ENCODE results near the gene CAMKMT. TPM values are rescaled to one million over a fixed set of nuclear protein-coding genes. Genes with fewer than 3 reads are reported as not detected.
A peak's percentile ranks its signal among the peaks of the same experiment; 100 is the strongest.

CAMKMT gene
- total RNA-seq, 1 experiment from 2014 or later, result 4.6 TPM

DNA sequence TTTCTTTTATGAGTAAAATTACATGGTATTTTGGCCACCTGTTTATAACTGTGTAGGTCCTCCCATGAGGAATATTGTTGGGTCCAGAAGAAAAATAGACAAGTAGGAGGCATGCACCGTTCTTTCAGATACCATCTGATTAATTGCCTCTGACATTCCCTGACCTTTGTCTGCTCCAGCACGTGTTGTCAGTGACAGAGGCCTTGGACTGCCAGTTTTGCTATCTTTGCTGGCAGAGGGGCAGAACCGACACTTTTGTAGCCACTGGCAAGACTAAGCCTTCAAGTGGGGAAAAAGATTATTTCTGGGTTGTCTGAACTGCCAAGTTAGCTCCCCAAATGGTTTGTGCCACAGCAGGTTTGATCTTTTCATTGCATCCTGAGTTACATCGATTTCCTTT, 276.9 kb downstream of the CAMKMT start:
- DNase-seq (ENCODE audit: low read depth), result no peak

DNA sequence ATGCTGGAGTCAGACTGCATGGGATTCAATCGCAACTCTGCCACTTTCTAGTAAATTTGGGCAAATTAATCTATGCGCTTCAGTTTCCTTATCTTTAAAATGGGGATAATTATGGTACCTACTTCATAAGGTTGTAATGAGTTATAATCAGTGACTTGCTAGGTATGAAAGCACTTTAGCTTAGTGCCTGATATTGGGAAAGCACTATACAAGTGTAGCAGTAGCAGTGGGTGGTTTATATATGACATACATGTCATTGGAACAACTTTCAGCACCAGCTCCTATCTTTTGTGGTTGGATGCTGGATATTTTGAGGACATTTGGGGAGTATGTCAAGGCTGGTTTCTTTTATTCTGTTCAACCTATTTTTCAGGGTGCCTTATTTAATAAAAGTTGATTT, 277.7 kb downstream of the CAMKMT start:
- no peak for DNase-seq (ENCODE audit: low read depth)

DNA sequence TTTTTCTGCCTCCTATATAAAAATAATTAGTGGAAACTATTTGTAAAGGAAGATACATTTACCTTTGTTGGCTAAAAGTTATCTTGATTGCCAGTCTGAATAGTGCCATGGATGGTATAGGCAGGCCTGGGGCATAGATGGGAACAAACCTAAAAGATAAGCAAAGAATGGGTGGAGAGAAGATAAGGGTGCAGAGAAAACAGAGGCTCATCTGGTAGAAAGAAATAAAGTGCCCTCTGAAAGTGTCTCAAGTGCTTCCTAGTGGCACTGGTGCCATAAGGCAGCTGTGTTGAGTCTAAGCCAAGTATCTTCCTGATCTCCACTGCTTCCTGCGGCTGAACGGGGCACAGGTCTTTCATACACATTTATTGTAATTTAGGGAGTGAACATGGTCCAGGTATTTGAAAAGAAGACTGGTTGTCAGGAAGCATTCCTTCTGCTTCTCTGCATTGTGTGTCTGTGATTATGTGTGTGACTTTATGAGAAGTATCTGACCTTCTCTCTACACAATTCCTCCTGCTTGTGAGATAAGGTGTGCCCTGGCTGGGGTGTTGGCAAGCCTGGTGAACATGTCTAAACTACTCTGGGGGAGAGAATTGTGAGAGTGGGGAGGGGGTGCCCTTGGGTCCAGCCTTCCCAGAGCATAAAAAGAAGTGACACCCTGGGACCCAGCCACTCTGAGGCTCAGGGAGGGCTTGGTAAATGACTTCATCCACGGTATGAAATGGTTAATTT, 280.5 kb downstream of the CAMKMT start:
- DNase-seq (ENCODE audit: low read depth), result no peak

DNA sequence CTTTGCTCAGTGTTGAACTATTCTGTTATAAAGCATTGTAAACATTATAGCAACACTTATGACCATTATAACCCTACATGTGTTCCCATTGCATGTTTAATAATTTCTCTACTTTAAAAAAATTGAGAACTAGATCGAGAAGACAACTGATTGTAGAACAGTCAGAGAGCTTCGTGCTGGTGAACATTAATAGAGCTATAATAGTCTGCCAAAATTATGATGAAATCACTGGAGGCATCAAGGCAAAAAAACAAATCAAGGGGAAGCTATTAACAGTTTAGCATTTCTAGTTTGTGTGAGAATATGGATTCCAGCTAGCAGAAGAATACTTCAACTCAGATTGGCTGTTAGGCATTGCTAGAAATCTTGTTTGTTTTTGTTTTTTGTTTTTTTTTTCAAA, 284.2 kb downstream of the CAMKMT start:
- no peak for DNase-seq (ENCODE audit: low read depth)

DNA sequence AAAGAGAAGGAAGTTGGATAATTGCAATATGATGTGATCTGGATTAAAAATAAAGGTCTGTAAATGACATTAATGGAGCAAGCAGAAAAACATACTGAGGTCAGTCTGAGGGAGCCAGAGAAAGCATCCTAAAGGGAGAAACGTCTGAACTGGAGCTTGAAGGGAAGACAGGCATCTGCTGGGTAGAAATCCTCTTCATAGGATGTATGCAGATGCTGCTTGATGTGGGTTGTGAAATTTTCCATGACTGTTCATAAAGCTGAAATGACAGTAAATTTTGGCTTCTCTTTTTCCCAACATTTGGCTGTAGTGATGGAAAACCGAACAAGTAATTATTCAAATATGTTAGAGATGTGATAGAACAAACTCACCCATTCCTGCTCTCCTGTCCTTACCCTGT, 287.6 kb downstream of the CAMKMT start:
- no peak for DNase-seq (ENCODE audit: low read depth)

DNA sequence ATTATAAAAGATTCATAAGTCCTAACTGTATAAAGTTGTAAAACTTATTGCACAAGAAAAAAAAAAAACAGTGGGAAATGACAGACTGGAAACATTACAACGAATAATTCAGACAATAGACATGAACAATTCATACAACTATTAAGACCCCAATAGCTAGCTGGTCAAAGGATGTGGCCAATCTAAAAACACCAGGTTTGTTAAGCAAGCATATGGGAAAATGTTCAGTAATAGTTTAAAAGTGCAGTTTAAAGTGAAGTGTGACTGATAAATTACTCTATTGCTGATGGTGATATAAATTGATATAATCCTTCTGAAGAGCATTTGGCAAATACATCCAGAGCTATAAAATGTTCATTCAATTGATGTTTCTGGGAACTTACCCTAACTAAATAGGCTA, 289.0 kb downstream of the CAMKMT start:
- DNase-seq (ENCODE audit: low read depth), result no peak

DNA sequence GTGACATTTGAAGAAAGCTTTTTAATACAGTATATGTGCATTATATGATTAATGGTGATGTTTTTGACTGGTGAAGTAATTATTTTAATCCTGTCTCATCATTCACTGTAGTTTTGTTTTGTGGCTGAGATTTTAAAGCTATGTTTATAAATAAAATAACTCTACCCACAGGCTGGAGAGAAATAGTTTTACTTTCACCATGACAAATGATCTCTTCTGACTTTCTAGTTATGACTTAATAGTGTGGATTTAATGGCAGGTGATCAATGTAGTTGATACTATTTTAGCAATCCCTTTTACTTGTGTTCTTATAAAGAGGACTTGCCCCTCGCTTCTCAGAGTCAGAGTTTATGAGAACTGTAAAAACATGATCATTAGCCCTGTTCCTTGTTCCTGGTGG, 290.2 kb downstream of the CAMKMT start:
- DNase-seq (ENCODE audit: low read depth), result no peak

DNA sequence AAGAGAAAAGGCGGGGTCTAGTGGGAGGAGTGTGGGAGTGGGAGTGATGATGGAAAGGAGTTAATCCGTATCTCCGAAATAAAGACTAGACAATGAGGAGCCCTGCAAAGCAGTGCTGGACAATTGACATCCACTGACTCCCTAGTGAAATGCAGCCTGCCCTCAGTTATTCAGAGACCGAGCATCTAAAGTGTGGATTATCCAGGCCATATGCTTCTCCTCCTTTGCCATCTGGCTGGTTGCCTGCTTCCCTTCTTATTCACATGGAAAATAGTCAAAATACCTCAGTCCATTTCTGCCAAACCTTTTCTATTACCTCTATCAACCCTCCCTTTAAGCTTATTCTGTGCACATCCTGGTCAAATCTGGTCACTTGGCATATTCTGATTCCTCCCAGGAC, 291.0 kb downstream of the CAMKMT start:
- DNase-seq (ENCODE audit: low read depth), result no peak

DNA sequence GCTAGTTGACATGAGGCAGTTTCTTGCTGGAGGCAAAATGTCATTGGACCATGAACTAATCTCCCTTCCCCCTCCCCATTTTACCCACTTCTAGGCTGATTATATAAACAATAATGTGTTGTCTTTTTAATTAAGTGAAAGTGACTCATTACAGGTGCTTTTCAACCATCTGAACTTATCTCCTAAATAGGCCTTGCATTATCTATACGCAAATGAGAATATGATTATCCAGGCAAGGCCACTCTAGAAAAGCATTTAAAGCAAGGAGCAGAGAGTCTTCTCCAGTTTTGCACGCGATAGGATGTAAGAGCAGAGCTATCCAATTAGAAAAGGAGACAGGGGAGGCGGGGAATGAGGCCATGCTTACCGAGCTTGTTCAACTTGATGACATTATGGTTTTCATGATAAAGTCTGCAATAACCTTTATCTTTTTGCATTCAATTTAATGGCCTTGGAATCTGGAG, 293.7 kb downstream of the CAMKMT start:
- DNase-seq (ENCODE audit: low read depth), result no peak

DNA sequence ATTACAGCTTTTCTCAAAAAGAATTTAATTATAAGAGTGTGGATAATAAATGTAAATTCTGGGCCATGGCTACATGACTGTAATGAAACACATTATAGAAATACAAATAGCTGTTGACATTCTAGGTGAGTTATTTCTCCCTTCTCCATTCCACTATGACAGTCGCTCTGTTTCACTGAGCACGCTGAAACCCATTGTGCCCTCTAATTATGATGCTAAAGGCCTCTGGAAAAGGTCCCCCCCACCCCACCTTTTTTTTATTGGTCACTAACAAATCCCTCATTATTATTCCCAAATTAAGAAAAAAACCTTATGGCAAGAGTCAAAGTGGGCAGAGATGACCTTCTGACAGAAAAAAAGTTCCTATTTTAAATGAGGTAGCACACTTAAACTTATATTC, 294.7 kb downstream of the CAMKMT start:
- DNase-seq (ENCODE audit: low read depth), result no peak

DNA sequence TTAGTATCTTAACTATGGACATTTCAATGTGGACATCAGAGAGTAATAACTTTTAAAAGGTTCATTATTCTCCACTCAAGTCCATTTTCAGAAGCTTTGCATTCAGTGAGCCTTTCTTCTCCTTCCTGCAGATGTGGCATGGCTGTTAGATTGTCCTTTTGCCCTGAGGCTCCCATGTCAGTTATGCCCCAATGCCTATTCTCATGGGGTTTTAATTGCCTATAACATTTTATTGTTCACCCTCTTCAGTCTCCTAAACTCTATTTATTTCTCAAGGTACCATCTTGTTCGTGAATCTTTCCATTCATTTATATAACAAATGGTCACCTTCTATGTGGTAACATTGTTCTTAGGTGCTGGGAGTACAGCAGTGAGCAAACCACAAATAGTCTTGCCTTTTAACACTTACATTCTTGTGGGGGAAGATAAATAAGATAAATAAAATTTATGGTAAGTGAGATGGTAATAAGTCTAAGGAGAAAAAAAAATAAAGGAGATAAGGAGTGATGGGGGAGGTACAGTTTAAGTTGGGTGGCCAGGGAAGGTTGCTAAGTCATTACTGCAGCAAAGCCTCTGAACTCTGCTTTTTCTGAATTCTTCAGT, 301.8 kb downstream of the CAMKMT start:
- no peak for DNase-seq (ENCODE audit: low read depth)

DNA sequence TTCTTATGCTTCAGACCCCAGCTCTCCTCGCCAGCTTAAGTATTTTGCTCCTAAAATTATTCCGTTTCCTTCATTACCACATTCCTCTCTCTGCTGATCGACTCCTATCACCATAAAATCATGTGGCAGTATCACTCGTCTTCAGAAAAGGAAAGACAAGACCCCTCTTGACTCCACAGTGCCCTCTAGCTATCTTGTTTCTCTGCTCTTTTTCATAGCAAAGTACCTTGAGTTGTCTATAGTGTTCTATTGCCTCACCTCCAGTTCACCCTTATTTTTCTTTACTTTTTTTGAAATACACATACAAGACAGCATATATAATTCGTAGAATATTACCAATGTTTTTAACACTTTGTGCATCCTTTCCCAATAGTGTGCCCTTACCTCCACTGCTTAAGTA, 306.6 kb downstream of the CAMKMT start:
- peak; percentile 13 for DNase-seq (ENCODE audit: low read depth)

DNA sequence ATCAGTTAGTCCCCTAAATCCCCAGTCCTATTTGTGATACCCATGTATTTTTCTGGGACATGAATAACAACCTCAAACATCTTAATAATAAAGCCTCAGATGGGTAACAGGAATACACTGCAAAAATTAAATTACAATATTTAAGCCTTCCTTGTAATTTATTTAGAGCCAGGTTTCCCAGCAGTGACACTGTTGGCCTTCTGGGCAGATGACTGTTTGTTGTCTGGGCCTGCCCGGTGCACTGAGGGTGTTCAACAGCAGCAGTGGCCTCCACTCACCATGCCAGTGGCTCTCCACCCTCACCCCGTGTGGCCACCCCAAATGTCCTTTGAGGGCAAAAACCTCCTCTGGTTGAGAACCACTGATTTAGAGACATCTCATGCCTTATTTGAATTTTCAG, 309.5 kb downstream of the CAMKMT start:
- DNase-seq (ENCODE audit: low read depth), result no peak

DNA sequence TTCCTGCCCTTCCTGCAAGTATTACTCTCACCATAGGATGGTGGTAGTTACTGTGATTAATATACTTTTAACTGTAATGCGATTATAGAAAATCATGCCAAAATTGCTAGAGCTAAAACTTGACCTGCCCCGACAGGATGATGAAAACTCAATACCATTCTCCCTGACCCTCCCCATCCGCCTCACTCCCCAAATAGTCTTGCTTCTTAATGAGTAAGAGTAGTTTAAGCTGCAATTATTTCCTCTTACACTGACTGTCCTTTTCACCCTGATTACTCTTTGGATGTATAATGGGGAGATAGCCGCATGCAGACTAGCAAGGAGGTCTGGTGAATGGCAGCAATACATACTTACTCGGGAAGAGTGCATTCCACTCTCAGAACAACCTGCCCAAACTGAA, 310.2 kb downstream of the CAMKMT start:
- DNase-seq (ENCODE audit: low read depth), result no peak

DNA sequence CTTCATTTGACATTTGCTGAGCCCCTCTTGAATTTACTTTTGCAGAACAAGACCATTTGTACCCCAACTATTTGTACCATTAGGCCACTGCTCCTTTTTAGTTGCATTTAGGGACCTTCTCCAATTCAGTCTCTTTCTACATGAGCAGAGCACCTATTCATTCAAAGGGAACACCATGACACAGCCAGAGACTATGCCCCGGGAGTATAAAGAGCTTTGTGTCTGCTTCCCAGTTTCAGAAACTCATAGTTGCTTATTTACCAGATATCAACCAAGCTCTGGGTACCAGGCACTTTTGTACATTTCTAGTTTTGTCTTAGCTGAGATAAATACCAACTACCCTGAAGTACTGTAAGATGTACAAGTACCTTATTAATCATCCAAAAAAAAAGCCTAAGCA, 310.7 kb downstream of the CAMKMT start:
- DNase-seq (ENCODE audit: low read depth), result no peak

DNA sequence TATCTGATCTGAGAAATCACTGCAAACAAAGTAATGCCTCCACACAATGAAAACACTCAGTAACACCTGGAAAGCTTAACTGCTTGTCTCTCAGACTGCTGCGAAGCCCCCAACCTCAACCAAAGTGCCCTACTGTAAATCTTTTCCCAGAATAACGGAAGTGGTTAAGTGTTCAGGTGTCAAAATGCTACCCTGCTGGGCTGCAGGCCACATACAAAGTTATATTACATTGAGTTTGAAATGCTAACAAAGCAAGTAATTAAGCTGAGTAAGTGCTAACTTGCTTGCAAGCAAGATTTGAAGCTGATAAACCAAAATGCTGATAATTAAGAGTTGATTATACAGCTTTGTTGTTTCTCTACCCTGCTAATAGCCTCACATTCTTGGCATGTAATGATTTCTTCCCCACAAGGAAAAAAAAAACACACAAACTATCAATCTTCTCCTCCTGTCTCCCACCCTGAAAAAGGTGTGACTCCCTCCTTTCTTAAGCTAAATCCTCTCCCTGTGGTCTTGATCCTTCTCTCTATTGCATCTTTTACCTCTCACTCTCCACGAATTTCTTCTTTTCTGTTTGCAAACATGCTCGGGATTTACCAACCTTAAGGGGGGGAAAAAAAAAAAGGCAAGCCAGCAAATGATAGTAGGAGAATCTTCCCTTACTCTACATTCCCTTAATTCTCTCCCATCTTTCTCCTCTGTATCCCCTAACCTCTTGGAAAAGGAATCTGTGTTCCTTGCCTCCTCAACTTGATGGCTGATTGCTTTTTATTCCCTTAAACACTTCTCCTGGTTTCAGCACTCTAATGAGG, 312.9 kb downstream of the CAMKMT start:
- no peak for DNase-seq (ENCODE audit: low read depth)

DNA sequence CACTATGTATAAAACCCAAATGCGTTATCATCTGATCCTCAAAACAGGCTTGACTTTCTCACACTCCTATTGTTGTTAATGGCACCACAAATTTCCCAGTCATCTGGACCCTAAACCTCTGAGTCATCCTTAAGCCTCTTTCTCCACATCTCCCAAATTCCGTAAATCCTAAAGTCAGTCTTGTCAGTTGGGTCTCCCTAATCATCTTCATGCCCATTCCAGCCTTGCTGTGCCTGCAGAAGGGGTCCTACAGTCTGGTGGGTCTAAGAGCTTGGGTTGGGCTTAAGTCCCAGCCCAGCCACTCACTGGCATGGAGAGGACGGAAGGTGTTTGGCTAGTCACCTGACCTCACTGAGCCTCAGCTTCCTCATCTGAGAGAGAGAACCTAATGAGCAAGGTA, 314.6 kb downstream of the CAMKMT start:
- no peak for DNase-seq (ENCODE audit: low read depth)

DNA sequence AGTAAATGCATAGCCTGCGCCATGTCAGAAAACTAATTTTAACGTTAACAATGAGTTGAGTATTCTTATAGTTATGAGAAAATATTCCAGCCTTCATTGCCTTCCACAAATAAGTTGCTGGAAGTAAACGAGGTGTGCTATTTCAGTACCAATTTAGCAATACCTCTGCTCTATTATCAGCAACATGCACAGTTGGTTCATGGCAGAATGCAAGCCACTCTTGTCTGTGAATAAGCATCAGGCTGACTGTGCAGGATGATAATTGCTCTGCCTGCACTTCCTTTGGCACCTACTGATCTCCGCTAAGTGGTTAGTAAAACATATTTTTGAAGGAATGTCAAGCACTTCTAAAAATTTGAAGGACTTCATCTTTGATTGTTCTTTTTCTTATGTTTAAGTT, 317.8 kb downstream of the CAMKMT start:
- no peak for DNase-seq (ENCODE audit: low read depth)

DNA sequence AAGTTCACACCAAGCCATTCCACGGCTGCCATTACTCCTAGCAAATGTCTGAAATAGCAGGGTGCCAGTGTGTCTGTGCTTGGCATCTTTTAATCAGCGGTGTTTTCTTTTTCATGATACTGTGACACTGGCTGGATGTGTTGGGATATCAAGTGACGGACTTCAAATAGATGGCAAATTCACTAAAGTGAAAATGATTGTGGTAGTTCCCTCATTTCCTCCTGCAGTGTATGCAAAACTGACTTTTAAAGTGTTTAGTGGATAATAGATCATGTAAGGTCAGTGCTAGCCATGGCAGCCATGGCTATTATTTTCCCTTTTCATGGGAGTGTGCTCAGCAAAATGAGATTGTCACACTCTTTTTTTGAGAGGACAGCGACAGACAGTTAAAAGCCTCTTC, 318.2 kb downstream of the CAMKMT start:
- DNase-seq (ENCODE audit: low read depth), result no peak

DNA sequence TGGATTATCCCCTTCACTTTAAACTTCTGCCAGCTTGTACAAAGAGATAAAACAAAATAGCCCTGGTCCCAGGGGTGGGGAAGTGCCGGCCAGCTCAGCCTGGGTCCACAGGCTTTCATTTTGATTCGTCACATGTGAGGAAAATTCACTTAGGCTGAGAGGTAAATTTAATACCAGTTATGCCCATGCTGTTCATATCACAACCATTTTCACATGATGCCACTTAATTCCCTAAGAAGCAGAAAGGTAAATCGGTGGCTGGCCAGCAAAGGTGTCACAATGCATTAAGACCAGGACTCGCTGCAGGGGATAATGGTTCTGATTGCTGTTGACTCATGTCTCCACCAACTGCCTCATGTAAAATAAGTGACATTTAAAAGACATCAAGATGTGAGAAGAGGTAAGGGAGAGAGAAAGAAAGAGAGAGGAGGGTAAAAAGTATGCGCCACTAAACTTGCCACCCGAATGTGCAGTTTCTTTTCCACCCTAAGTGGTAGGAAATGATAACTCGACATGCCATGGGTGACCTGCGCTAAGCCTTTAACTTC, 318.8 kb downstream of the CAMKMT start:
- no peak for DNase-seq (ENCODE audit: low read depth)

DNA sequence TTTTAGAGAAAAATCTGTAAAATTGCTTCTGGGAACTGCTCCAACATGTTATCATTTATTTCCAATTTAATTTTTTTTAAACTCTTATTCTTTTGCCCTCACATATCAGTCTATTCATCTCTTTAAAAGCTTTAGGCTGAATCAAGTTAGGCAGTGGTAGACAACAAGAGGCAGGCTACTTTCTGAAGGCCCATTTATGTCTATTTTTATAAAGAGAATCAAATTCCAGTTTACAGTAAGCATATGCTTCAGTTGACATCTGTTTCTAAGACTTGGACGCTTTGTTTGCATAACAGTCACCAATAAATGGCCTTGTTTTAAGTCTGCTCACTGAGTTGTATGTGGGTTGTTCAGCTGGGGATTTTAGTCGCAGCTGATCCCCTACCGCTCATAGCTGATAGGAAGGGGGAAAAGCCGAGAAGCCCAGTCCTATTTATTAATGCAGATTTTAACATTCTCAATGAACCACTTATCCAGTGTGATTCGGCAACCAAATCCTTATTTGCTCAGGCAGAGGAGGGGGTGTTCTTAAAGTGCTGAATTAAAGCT, 319.3 kb downstream of the CAMKMT start:
- DNase-seq (ENCODE audit: low read depth), result no peak

DNA sequence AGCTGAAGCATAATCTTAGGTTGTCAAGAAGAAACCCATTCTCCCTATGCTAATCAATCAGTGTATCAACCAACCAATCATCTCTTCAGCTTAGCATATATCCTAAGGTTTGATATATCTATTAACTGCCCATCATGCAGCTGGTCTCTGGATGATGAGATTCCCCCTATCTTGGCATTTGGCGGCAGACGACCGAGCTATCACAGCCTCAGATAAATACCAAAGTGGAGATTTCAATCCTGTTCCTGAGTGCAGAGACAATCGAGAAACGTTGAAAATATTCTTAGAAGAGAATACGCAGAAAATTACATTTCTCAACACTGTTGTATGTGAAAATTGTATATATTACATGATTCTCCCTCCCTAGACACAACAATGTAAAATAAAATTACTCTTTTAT, 320.7 kb downstream of the CAMKMT start:
- DNase-seq (ENCODE audit: low read depth), result no peak

Data from HT1080 (cell line).